Measurements from ENCODE around the gene EXOC2. TPM values are rescaled to one million over a fixed set of nuclear protein-coding genes. Genes with fewer than 3 reads are reported as not detected.

The EXOC2 gene
- total RNA-seq, 5 donors from 2014 or later (not counting 1 experiment from before 2014, with no cell fraction given) = 30.7 to 40.6 (median 39.3) TPM

DNA sequence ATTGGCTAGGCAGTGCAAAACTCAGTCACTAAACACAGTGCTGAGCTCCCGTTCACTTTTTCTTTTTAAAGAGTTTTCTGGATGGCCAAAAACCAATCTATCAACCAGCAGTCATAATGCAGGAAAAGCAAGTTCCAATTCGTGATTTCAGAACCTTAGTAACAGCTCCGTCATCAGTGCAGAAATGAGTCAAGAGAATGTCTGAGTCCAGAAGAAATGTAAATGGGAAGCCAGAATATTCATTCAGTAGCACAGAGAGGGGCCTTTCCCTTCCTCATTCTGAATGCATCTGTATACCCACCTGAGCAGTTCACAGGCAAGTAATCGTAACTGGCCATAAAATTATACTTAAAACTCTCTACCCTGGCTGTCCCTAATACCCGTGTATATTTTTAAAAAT, 56.5 kb downstream of the EXOC2 start:
- no peaks in the 10 kb centered on the region for H3K27me3 Mint-ChIP-seq
- Histone ChIP-seq H3K4me1 (ENCODE audit: control insufficient read depth in 1 of 2, extremely low read depth in 1 of 2, insufficient read depth in 2 of 2, low read length in 2 of 2) (no peaks in the 10 kb centered on the region), H3K9me3 (no peaks in the 10 kb centered on the region), H3K27ac (ENCODE audit: low read length) (no peak overlapping the region), H3K4me3 (ENCODE audit: control insufficient read depth in 1 of 2, extremely low read depth in 1 of 2, low read length in 1 of 2) (no peak overlapping the region), H3K36me3 (ENCODE audit: control insufficient read depth in 2 of 2, extremely low read depth in 1 of 2, insufficient read depth in 1 of 2, low read length in 1 of 2) (peaks cover 0 to 32% of the 10 kb centered on the region in 2 donors), H3K27me3 (replicated peaks in 1 of 2; ENCODE audit: control insufficient read depth in 2 of 2, extremely low read depth in 1 of 2, insufficient read depth in 2 of 2, low read length in 1 of 2) (no peaks in the 10 kb centered on the region)
- H3K4me3 Mint-ChIP-seq = no peak overlapping the region
- H3K36me3 Mint-ChIP-seq = peaks cover 47% of the 10 kb centered on the region
- ChIA-PET POLR2A (no interaction called here), CTCF (no interaction called here)
- DNase-seq = no peak
- H3K27ac Mint-ChIP-seq = no peak overlapping the region
- peaks cover 15 to 18% (median 16%) of the 10 kb centered on the region in 3 donors for H3K4me1 Mint-ChIP-seq
- no peak for ATAC-seq (replicated peaks in 1 of 4)
- no CpG with 5 or more reads among the region's 5 CpGs for WGBS (ENCODE audit: insufficient coverage)
- no peaks in the 10 kb centered on the region for H3K9me3 Mint-ChIP-seq

DNA sequence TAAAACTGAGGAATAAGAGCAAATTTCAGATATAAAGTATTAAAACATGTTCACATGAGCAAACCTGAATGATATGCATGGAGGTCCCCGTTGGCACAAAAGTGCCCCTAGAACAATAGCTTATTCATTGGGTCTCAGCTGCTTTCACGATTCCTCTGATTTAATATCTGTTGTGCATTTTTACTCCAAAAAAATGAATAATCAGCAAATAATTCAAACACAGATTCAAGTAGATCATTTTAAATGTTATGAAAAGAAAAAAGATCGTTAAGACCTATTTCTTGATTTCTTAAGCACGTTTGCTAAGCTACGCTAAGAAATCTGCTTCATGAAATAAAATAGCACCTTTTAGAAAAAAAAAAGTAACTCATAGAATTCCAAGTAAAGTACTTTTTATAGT, 57.7 kb downstream of the EXOC2 start:
- no peaks in the 10 kb centered on the region for H3K9me3 ChIP-seq
- Mint-ChIP-seq H3K36me3 (peaks cover 51% of the 10 kb centered on the region), H3K27me3 (no peaks in the 10 kb centered on the region), H3K4me3 (no peak overlapping the region), H3K4me1 (peaks cover 9 to 14% (median 13%) of the 10 kb centered on the region in 3 donors), H3K27ac (no peak overlapping the region), H3K9me3 (no peaks in the 10 kb centered on the region)
- CTCF ChIA-PET = interaction anchor here in 1 of 2 donors (0.6 kb wide), 1 partner anchor 752 kb away, joined by 6 read pairs; no protein-coding TSS in a partner anchor
- H3K4me3 ChIP-seq (ENCODE audit: control insufficient read depth in 1 of 2, extremely low read depth in 1 of 2, low read length in 1 of 2) = no peak overlapping the region
- no peak overlapping the region for H3K27ac ChIP-seq (ENCODE audit: low read length)
- no peaks in the 10 kb centered on the region for H3K4me1 ChIP-seq (ENCODE audit: control insufficient read depth in 1 of 2, extremely low read depth in 1 of 2, insufficient read depth in 2 of 2, low read length in 2 of 2)
- no CpG with 5 or more reads among the region's 5 CpGs for WGBS (ENCODE audit: insufficient coverage)
- H3K36me3 ChIP-seq (ENCODE audit: control insufficient read depth in 2 of 2, extremely low read depth in 1 of 2, insufficient read depth in 1 of 2, low read length in 1 of 2) = peaks cover 0 to 32% of the 10 kb centered on the region in 2 donors
- POLR2A ChIA-PET = no interaction called here
- ATAC-seq (replicated peaks in 1 of 4) = no peak
- H3K27me3 ChIP-seq (replicated peaks in 1 of 2; ENCODE audit: control insufficient read depth in 2 of 2, extremely low read depth in 1 of 2, insufficient read depth in 2 of 2, low read length in 1 of 2) = no peaks in the 10 kb centered on the region
- no peak for DNase-seq

- ATAC-seq (replicated peaks in 1 of 4) (no peak), DNase-seq (no peak)
- peaks cover 6 to 19% (median 16%) of the 10 kb centered on the region in 3 donors for H3K4me1 Mint-ChIP-seq
- peaks cover 0 to 35% of the 10 kb centered on the region in 2 donors for H3K36me3 ChIP-seq (ENCODE audit: control insufficient read depth in 2 of 2, extremely low read depth in 1 of 2, insufficient read depth in 1 of 2, low read length in 1 of 2)
- no peak overlapping the region for H3K27ac Mint-ChIP-seq
- H3K36me3 Mint-ChIP-seq = peaks cover 48% of the 10 kb centered on the region
- no peaks in the 10 kb centered on the region for H3K27me3 Mint-ChIP-seq
- POLR2A ChIA-PET = no interaction called here
- H3K4me1 ChIP-seq (ENCODE audit: control insufficient read depth in 1 of 2, extremely low read depth in 1 of 2, insufficient read depth in 2 of 2, low read length in 2 of 2) = no peaks in the 10 kb centered on the region
- no peaks in the 10 kb centered on the region for H3K9me3 Mint-ChIP-seq
- 100% methylated on average over 1 of the region's 1 CpG for WGBS (ENCODE audit: insufficient coverage)
- no peak overlapping the region for H3K27ac ChIP-seq (ENCODE audit: low read length)
- no peak overlapping the region for H3K4me3 Mint-ChIP-seq
- no peaks in the 10 kb centered on the region for H3K27me3 ChIP-seq (replicated peaks in 1 of 2; ENCODE audit: control insufficient read depth in 2 of 2, extremely low read depth in 1 of 2, insufficient read depth in 2 of 2, low read length in 1 of 2)
- CTCF ChIA-PET = no interaction called here
- H3K9me3 ChIP-seq = no peaks in the 10 kb centered on the region
- no peak overlapping the region for H3K4me3 ChIP-seq (ENCODE audit: control insufficient read depth in 1 of 2, extremely low read depth in 1 of 2, low read length in 1 of 2)
These were observed 59.3 kb downstream of the EXOC2 start for GRCh38 chr6:633611-634010.

DNA sequence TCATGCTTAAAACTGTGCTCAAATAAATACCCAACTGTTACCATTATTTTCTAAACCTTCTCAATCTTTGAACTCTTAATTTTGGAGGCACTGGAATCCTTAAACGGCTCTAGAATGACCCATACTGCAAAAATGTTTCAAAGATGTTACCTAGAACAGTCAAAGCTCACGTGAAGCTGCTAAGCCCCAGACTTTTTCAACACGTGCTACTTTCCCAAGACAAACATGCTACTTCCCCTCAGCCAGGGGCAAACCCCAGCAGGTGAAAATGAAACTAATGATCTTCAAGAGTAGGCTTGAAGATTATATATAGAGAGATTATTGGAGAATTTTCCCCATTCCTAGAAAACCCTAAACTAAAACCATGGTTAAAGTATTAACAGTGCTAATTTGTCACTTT, 64.2 kb downstream of the EXOC2 start:
- H3K27ac Mint-ChIP-seq = peak overlapping the region in 1 of 2 donors; percentile 11
- DNase-seq (no peak), ATAC-seq (replicated peaks in 1 of 4) (no peak)
- ChIA-PET POLR2A (no interaction called here), CTCF (interaction anchor here in 1 of 2 donors (0.7 kb wide), 1 partner anchor 440 kb away, joined by 4 read pairs; no protein-coding TSS in a partner anchor)
- H3K9me3 Mint-ChIP-seq = no peaks in the 10 kb centered on the region
- Histone ChIP-seq H3K4me1 (ENCODE audit: control insufficient read depth in 1 of 2, extremely low read depth in 1 of 2, insufficient read depth in 2 of 2, low read length in 2 of 2) (no peaks in the 10 kb centered on the region), H3K36me3 (ENCODE audit: control insufficient read depth in 2 of 2, extremely low read depth in 1 of 2, insufficient read depth in 1 of 2, low read length in 1 of 2) (peaks cover 0 to 27% of the 10 kb centered on the region in 2 donors), H3K27me3 (replicated peaks in 1 of 2; ENCODE audit: control insufficient read depth in 2 of 2, extremely low read depth in 1 of 2, insufficient read depth in 2 of 2, low read length in 1 of 2) (no peaks in the 10 kb centered on the region), H3K4me3 (ENCODE audit: control insufficient read depth in 1 of 2, extremely low read depth in 1 of 2, low read length in 1 of 2) (no peak overlapping the region), H3K27ac (ENCODE audit: low read length) (no peak overlapping the region), H3K9me3 (no peaks in the 10 kb centered on the region)
- WGBS (ENCODE audit: insufficient coverage) = 57% methylated on average over 1 of the region's 3 CpGs
- peaks cover 7 to 17% (median 16%) of the 10 kb centered on the region in 3 donors for H3K4me1 Mint-ChIP-seq
- peaks cover 36% of the 10 kb centered on the region for H3K36me3 Mint-ChIP-seq
- H3K4me3 Mint-ChIP-seq = no peak overlapping the region
- H3K27me3 Mint-ChIP-seq = no peaks in the 10 kb centered on the region

DNA sequence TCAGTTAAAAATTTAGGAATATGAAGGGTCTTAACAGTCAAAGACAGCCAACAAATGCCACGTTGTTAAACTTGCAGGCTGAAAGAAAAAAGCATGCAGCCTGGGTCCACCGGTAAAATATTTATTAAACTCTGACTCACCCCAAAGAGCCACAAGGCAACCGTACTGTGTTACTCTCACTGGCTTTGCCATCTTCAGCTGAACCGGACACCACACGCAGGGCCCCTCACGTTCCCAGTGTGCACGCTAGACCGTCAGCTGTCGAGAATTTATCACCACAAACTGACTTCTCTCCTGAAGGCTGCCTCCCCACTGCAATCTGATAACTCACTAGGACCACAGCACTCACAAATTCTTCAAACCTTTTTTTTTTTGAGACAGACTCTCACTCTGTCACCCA, 66.7 kb downstream of the EXOC2 start:
- 94% methylated on average over 9 of the region's 9 CpGs for WGBS (ENCODE audit: insufficient coverage)
- Mint-ChIP-seq H3K27ac (no peak overlapping the region), H3K9me3 (no peaks in the 10 kb centered on the region), H3K36me3 (peaks cover 31% of the 10 kb centered on the region), H3K4me1 (peaks cover 7 to 17% (median 14%) of the 10 kb centered on the region in 3 donors), H3K4me3 (no peak overlapping the region), H3K27me3 (no peaks in the 10 kb centered on the region)
- Histone ChIP-seq H3K36me3 (ENCODE audit: control insufficient read depth in 2 of 2, extremely low read depth in 1 of 2, insufficient read depth in 1 of 2, low read length in 1 of 2) (peaks cover 0 to 34% of the 10 kb centered on the region in 2 donors), H3K27me3 (replicated peaks in 1 of 2; ENCODE audit: control insufficient read depth in 2 of 2, extremely low read depth in 1 of 2, insufficient read depth in 2 of 2, low read length in 1 of 2) (no peaks in the 10 kb centered on the region), H3K27ac (ENCODE audit: low read length) (no peak overlapping the region), H3K9me3 (no peaks in the 10 kb centered on the region), H3K4me3 (ENCODE audit: control insufficient read depth in 1 of 2, extremely low read depth in 1 of 2, low read length in 1 of 2) (no peak overlapping the region), H3K4me1 (ENCODE audit: control insufficient read depth in 1 of 2, extremely low read depth in 1 of 2, insufficient read depth in 2 of 2, low read length in 2 of 2) (no peaks in the 10 kb centered on the region)
- DNase-seq (no peak), ATAC-seq (replicated peaks in 1 of 4) (no peak)
- ChIA-PET CTCF (no interaction called here), POLR2A (no interaction called here)

GRCh38 chr6:624979-625378, 68.0 kb downstream of the EXOC2 start:
- no peak overlapping the region for H3K4me3 Mint-ChIP-seq
- H3K36me3 Mint-ChIP-seq = peaks cover 30% of the 10 kb centered on the region
- Histone ChIP-seq H3K27ac (ENCODE audit: low read length) (no peak overlapping the region), H3K4me3 (ENCODE audit: control insufficient read depth in 1 of 2, extremely low read depth in 1 of 2, low read length in 1 of 2) (no peak overlapping the region), H3K9me3 (no peaks in the 10 kb centered on the region), H3K36me3 (ENCODE audit: control insufficient read depth in 2 of 2, extremely low read depth in 1 of 2, insufficient read depth in 1 of 2, low read length in 1 of 2) (peaks cover 0 to 38% of the 10 kb centered on the region in 2 donors), H3K4me1 (ENCODE audit: control insufficient read depth in 1 of 2, extremely low read depth in 1 of 2, insufficient read depth in 2 of 2, low read length in 2 of 2) (no peaks in the 10 kb centered on the region), H3K27me3 (replicated peaks in 1 of 2; ENCODE audit: control insufficient read depth in 2 of 2, extremely low read depth in 1 of 2, insufficient read depth in 2 of 2, low read length in 1 of 2) (no peaks in the 10 kb centered on the region)
- WGBS (ENCODE audit: insufficient coverage) = 94% methylated on average over 2 of the region's 11 CpGs
- H3K27ac Mint-ChIP-seq = no peak overlapping the region
- CTCF ChIA-PET = no interaction called here
- no peaks in the 10 kb centered on the region for H3K9me3 Mint-ChIP-seq
- POLR2A ChIA-PET = no interaction called here
- H3K27me3 Mint-ChIP-seq = no peaks in the 10 kb centered on the region
- H3K4me1 Mint-ChIP-seq = peaks cover 7 to 13% (median 12%) of the 10 kb centered on the region in 3 donors
- no peak for DNase-seq
- ATAC-seq (replicated peaks in 1 of 4) = no peak

GRCh38 chr6:622462-622861, 70.5 kb downstream of the EXOC2 start:
- Histone ChIP-seq H3K9me3 (no peaks in the 10 kb centered on the region), H3K36me3 (ENCODE audit: control insufficient read depth in 2 of 2, extremely low read depth in 1 of 2, insufficient read depth in 1 of 2, low read length in 1 of 2) (peaks cover 6 to 42% of the 10 kb centered on the region in 2 donors), H3K27ac (ENCODE audit: low read length) (no peak overlapping the region), H3K4me3 (ENCODE audit: control insufficient read depth in 1 of 2, extremely low read depth in 1 of 2, low read length in 1 of 2) (no peak overlapping the region), H3K4me1 (ENCODE audit: control insufficient read depth in 1 of 2, extremely low read depth in 1 of 2, insufficient read depth in 2 of 2, low read length in 2 of 2) (no peaks in the 10 kb centered on the region), H3K27me3 (replicated peaks in 1 of 2; ENCODE audit: control insufficient read depth in 2 of 2, extremely low read depth in 1 of 2, insufficient read depth in 2 of 2, low read length in 1 of 2) (no peaks in the 10 kb centered on the region)
- Mint-ChIP-seq H3K27ac (no peak overlapping the region), H3K36me3 (peaks cover 36% of the 10 kb centered on the region), H3K27me3 (no peaks in the 10 kb centered on the region), H3K9me3 (no peaks in the 10 kb centered on the region), H3K4me1 (no peaks in the 10 kb centered on the region), H3K4me3 (no peak overlapping the region)
- WGBS (ENCODE audit: insufficient coverage) = 80% methylated on average over 1 of the region's 7 CpGs
- POLR2A ChIA-PET = interaction anchor here in 1 of 2 donors (0.6 to 0.9 kb wide), 2 partner anchors 33 to 1330 kb away, joined by 3 to 4 read pairs; no protein-coding TSS in a partner anchor
- ATAC-seq (replicated peaks in 1 of 4) (no peak), DNase-seq (no peak)
- CTCF ChIA-PET = no interaction called here

All from T-cell (primary cell).